Liver (tissue), 9 donors: Measurements from ENCODE around the gene HACD2. TPM values are rescaled to one million over a fixed set of nuclear protein-coding genes. Genes with fewer than 3 reads are reported as not detected.

Experiments
- DNase-seq: peaks from one replicate; pipeline ENCODE4 v3.0.0-alpha.2; 2017; ENCODE audit warnings: low spot score
- H3K27ac ChIP-seq, 2 donors: one replicate each; pipeline ENCODE4 v1.7.0; 2013; ENCODE audit warnings: inconsistent platforms in 2 of 2, low read length in 2 of 2, control low read depth in 1 of 2, low read depth in 1 of 2, mild to moderate bottlenecking in 1 of 2
- H3K27me3 ChIP-seq, 4 donors: one replicate each; pipeline versions ENCODE4 v1.6.1 to v1.7.0; 2013; ENCODE audit warnings: low read length in 3 of 4, inconsistent platforms in 1 of 4, mild to moderate bottlenecking in 1 of 4, moderate library complexity in 1 of 4; ENCODE audit not compliant: control insufficient read depth in 4 of 4, insufficient read depth in 4 of 4
- H3K36me3 ChIP-seq, 4 donors: one replicate each; pipeline versions ENCODE4 v1.6.1 to v1.7.0; 2013; ENCODE audit warnings: low read length in 3 of 4, mild to moderate bottlenecking in 3 of 4, low read depth in 1 of 4, moderate library complexity in 1 of 4; ENCODE audit not compliant: control insufficient read depth in 4 of 4, insufficient read depth in 3 of 4
- H3K4me1 ChIP-seq, 4 donors: one replicate each; pipeline versions ENCODE4 v1.6.1 to v1.7.0; 2013; ENCODE audit warnings: low read length in 3 of 4, mild to moderate bottlenecking in 3 of 4, moderate library complexity in 1 of 4; ENCODE audit not compliant: control insufficient read depth in 4 of 4, insufficient read depth in 4 of 4
- H3K4me3 ChIP-seq, 3 donors: one replicate each; pipeline versions ENCODE4 v1.6.1 to v1.7.0; 2013; ENCODE audit warnings: low read length in 3 of 3, control low read depth in 1 of 3, low read depth in 1 of 3, mild to moderate bottlenecking in 1 of 3
- H3K9ac ChIP-seq, 2 donors: one replicate each; pipeline ENCODE4 v1.7.0; 2013; ENCODE audit warnings: low read length in 2 of 2, mild to moderate bottlenecking in 2 of 2, moderate library complexity in 2 of 2, control low read depth in 1 of 2, low read depth in 1 of 2
- H3K9me3 ChIP-seq, 4 donors: one replicate each; pipeline versions ENCODE4 v1.6.1 to v1.7.0; 2013; ENCODE audit warnings: low read length in 3 of 4; ENCODE audit not compliant: control insufficient read depth in 4 of 4
- ATF3 ChIP-seq: IDR thresholded peaks from 2 replicates; pipeline ENCODE4 v1.6.1; 2016; ENCODE audit warnings: antibody characterized with exemption
- CTCF ChIP-seq: fragments of 150-350 bp; IDR thresholded peaks from 2 replicates; pipeline ENCODE4 v1.5.1; 2017; ENCODE audit warnings: improper control_type of control experiment, low read depth, low read length; ENCODE audit not compliant: missing input control
- EGR1 ChIP-seq, 2 donors: IDR thresholded peaks; 2 replicates each; pipeline ENCODE4 v1.6.1; 2016 to 2018; ENCODE audit warnings: antibody characterized with exemption in 2 of 2, low read depth in 2 of 2
- FOXA1 ChIP-seq: IDR thresholded peaks from 2 replicates; pipeline ENCODE4 v1.6.1; 2016; ENCODE audit warnings: antibody characterized with exemption
- GABPA ChIP-seq, 2 donors: IDR thresholded peaks in 1 of 2; conservative IDR thresholded peaks in 1 of 2; 2 replicates each; pipeline ENCODE4 v1.6.1; 2016; ENCODE audit warnings: antibody characterized with exemption in 2 of 2, mild to moderate bottlenecking in 1 of 2, moderate library complexity in 1 of 2
- HNF4G ChIP-seq: IDR thresholded peaks from 2 replicates; pipeline ENCODE4 v1.6.1; 2016; ENCODE audit warnings: antibody characterized with exemption
- JUND ChIP-seq, 2 donors: IDR thresholded peaks; 2 replicates each; pipeline ENCODE4 v1.6.1; 2016; ENCODE audit warnings: antibody characterized with exemption in 2 of 2
- MAX ChIP-seq: IDR thresholded peaks from 2 replicates; pipeline ENCODE4 v1.6.1; 2016; ENCODE audit warnings: antibody characterized with exemption
- NR2F2 ChIP-seq: IDR thresholded peaks from 2 replicates; pipeline ENCODE4 v1.6.1; 2016; ENCODE audit warnings: antibody characterized with exemption
- RAD21 ChIP-seq, 2 donors: IDR thresholded peaks; 2 replicates each; pipeline ENCODE4 v1.6.1; 2016; ENCODE audit warnings: antibody characterized with exemption in 2 of 2, mild to moderate bottlenecking in 2 of 2
- REST ChIP-seq: IDR thresholded peaks from 2 replicates; pipeline ENCODE4 v1.6.1; 2016; ENCODE audit warnings: antibody characterized with exemption, mild to moderate bottlenecking
- RXRA ChIP-seq, 2 donors: IDR thresholded peaks; 2 replicates each; pipeline ENCODE4 v1.6.1; 2017 to 2018; ENCODE audit warnings: antibody characterized with exemption in 2 of 2, mild to moderate bottlenecking in 1 of 2
- SP1 ChIP-seq: IDR thresholded peaks from 2 replicates; pipeline ENCODE4 v1.6.1; 2018; ENCODE audit warnings: antibody characterized with exemption, mild to moderate bottlenecking
- TAF1 ChIP-seq: conservative IDR thresholded peaks from 2 replicates; pipeline ENCODE4 v1.6.1; 2016; ENCODE audit warnings: antibody characterized with exemption, mild to moderate bottlenecking
- YY1 ChIP-seq: IDR thresholded peaks from 2 replicates; pipeline ENCODE4 v1.6.1; 2016; ENCODE audit warnings: antibody characterized with exemption, mild to moderate bottlenecking
- ZBTB33 ChIP-seq: IDR thresholded peaks from 2 replicates; pipeline ENCODE4 v1.6.1; 2016; ENCODE audit warnings: antibody characterized with exemption
- WGBS: extraction: QIAGEN DNeasy Blood & Tissue Kit; methylation state at CpG from one replicate; pipeline ENCODE4 v1.1.7; 2013; 5-methylcytosine and 5-hydroxymethylcytosine counted together
- polyA plus RNA-seq, 2 donors: library from polyadenylated mRNA; stranded (reverse) in 1 of 2; unstranded in 1 of 2; fragments of 200-250 nt in 1 of 2; fragments of >200 nt in 1 of 2; fragmentation: Nextera tagmentation in 1 of 2; extraction: Ambion mirVana in 1 of 2; gene quantifications; one replicate each; pipeline versions ENCODE4 v1.2.1 to v1.2.3, GENCODE V29; 2013 to 2015
- total RNA-seq, 2 donors: library from RNA; depleted of rRNA; stranded (reverse); fragments of >200 nt; gene quantifications; one replicate each; pipeline ENCODE4 v1.2.3, GENCODE V29; 2014
- donor health status: healthy.
- donor health status: healthy.
- donor health status: healthy.
- donor health status: healthy.
- donor health status: healthy.

Gene HACD2
- total and polyA plus RNA-seq, 4 donors: 14.8 to 45.2 (median 25.2) TPM

GRCh38 chr3:123483146-123483545, 101.7 kb downstream of the HACD2 start:
- Histone ChIP-seq H3K27ac (no peak overlapping the region), H3K4me3 (no peak overlapping the region), H3K9ac (no peak overlapping the region), H3K27me3 (no peaks in the 10 kb centered on the region), H3K9me3 (no peaks in the 10 kb centered on the region), H3K4me1 (no peaks in the 10 kb centered on the region), H3K36me3 (no peaks in the 10 kb centered on the region)
- 90% methylated on average over 6 of the region's 6 CpGs for WGBS
- TF ChIP-seq HNF4G (no peak), RXRA (IDR thresholded peaks at IDR 0.05) (no peak), TAF1 (no peak), REST (no peak), JUND (IDR thresholded peaks at IDR 0.05) (no peak), ATF3 (no peak), SP1 (no peak), EGR1 (IDR thresholded peaks at IDR 0.05; ENCODE audit: low read depth in 2 of 2) (no peak), CTCF (no peak), NR2F2 (no peak), GABPA (IDR thresholded peaks at IDR 0.05 in 1 of 2, conservative IDR thresholded peaks at IDR 0.05 in 1 of 2) (no peak), YY1 (no peak), RAD21 (IDR thresholded peaks at IDR 0.05) (no peak), ZBTB33 (no peak), MAX (no peak)
- no peak for DNase-seq

- no peaks in the 10 kb centered on the region for H3K36me3 ChIP-seq
- TF ChIP-seq FOXA1 (no peak), EGR1 (IDR thresholded peaks at IDR 0.05; ENCODE audit: low read depth in 2 of 2) (no peak), CTCF (no peak), SP1 (no peak), JUND (IDR thresholded peaks at IDR 0.05) (no peak), NR2F2 (no peak), GABPA (IDR thresholded peaks at IDR 0.05 in 1 of 2, conservative IDR thresholded peaks at IDR 0.05 in 1 of 2) (no peak)
- no peak overlapping the region for H3K27ac ChIP-seq
- H3K27me3 ChIP-seq: no peaks in the 10 kb centered on the region
- DNase-seq: no peak
- no peaks in the 10 kb centered on the region for H3K4me1 ChIP-seq
- no peak overlapping the region for H3K4me3 ChIP-seq
- no peak overlapping the region for H3K9ac ChIP-seq
- H3K9me3 ChIP-seq: no peaks in the 10 kb centered on the region
- WGBS: 92% methylated on average over 12 of the region's 12 CpGs
These were observed 103.0 kb downstream of the HACD2 start for GRCh38 chr3:123481722-123482457.
